ENCODE measurements around the gene BRI3.

BRI3 gene

DNA sequence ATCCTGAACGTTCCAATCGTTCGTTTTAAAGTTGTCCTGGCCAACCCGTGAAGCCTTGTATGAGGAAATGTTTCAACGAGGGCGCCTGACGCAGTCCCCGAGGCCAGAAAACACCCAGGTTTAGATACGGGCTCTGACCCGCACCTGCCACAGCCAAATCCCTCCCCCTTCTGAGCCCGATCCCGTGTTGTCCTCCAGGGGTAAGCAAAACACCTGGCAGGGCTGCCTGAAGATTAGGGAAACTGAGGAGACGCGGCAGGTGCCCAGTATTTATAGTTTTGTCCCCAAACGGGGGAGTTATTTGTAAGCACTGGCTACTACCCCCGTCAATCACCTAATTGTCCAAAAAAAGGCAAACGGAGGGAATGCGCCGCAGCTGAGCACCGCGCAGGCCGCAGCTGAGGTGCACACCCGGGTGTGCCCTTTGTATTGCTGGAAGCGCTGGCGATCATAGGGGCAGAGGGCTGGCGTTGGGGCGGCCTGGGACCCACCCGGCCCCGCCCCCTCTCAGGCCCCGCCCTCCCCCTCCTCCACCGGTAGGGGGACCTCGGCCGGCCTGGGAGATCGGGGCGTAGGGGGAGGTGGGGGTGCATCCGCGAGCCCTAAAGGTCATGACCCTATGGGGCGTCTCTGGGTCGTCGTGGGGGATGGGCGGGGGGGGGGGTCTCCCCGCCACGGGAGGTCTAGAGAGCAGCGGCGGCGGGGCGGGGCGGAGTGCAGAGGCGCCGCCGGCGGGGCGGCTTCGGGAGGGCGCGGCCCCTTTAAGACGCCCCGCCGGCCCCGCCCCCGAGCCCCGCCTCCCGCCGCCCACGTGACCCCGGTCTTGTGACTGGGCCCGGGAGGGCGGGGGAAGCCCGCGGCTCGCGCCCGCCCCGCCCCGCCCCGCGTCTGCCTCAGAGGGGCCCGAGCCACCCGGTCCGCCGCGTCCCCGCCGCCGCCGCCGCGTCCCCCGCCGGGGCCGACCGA lies at the start of gene BRI3:
BRI3 (plus strand) TSS at position 896 of the 966 bp plus-strand sequence. CDS start 110 bp downstream, outside the sequence.
- peak; percentile 90 for DNase-seq

GRCh38 chr7:98232263-98232585 lies 49.3 kb upstream of the BRI3 start:
- DNase-seq: no peak

- DNase-seq: no peak
Measured at GRCh38 chr7:98232799-98233198, 48.7 kb upstream of the BRI3 start.

- no peak for DNase-seq
Measured at GRCh38 chr7:98233219-98234070, 48.0 kb upstream of the BRI3 start.

DNA sequence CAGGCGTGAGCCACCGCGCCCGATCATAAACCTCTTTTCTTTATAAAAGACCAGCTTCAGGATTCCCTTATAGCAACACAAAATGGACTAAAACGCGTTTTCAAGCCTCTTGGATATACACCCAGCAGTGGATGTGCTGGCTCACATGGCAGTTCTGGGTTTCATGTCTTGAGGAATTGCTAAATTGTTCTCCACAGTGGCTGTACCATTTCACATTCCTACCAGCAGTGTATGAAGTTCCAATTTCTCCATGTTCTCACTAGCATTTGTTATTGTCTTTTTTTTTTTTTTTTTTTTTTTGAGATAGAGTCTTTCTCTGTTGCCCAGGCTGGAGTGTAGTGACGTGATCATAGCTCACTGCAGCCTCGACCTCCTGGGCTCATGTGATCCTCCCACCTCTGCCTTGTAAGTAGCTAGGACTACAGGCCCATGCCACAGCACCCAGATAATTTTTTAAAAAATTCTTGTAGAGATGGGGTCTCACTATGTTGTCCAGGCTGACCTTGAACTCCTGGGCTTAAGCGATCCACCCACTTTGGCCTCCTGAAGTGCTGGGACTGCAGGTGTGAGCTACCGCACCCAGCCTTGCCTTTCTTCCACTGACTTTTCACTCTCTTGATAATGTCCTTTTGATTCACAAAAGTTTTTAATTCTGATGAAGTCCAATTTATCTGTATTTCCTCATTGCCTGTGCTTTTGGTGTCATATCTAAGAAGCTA lies 46.9 kb upstream of the BRI3 start:
- DNase-seq: no peak

GRCh38 chr7:98235901-98236300 lies 45.6 kb upstream of the BRI3 start:
- DNase-seq: no peak

DNA sequence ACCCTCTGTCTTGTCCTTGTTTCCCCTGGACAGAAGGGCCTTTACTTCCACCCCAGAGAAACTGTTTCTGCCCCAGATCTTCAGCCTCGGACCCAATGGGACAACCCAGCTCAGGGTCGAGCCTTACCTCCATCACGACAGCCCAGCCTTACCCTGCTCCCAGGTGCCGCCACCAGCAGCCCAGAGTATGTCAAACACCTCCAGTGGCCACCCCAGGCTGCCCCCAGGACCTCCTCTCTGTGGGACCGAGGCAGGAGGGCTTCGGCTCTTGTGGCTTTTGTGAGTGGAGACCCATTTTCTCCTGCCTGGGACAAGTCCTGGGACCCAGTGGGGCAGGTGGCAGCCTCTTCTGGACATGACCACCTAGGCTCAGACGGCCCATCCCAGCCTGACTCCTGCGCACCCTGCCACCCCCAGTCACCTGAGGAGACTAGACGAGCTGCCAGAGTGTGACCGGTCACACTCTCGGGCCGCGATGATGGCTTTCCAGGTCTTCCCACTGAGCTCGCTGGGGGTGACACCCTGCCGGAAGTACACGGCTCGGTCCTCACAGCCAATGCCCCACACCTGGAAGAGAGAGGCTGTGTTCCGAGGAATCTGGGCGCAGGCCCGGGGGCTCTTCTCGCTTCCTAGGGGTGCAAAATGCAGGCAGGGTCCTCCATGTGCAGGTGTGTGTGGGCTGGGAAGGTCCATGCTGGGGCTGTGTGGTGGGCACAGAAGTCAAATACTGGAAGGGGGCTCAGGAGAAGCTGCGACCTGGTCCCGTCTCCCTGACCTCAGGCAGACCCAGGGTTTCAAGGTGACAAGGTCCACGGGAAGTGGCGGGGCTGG lies 44.9 kb upstream of the BRI3 start:
- no peak for DNase-seq

DNA sequence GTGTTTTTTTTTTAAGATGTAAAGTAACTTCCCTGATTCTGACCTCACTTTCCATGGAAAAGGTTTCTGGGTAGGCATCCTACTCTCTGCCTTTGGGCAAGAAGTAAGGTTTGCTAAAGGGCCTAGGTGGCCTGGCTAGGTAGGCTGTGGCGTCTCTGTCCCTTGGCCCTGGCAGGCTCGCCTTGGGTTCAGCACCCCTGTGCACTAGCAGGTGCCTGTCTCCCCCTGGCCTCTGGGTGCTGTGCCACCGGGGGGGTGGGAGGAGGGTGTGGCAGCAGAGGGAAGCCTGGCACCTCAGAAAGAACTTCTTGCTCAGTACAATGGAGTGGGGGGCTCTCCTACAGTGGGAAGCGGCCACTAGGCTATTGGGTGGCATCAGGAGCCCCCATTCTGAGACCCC lies 43.4 kb upstream of the BRI3 start:
- no peak for DNase-seq

DNA sequence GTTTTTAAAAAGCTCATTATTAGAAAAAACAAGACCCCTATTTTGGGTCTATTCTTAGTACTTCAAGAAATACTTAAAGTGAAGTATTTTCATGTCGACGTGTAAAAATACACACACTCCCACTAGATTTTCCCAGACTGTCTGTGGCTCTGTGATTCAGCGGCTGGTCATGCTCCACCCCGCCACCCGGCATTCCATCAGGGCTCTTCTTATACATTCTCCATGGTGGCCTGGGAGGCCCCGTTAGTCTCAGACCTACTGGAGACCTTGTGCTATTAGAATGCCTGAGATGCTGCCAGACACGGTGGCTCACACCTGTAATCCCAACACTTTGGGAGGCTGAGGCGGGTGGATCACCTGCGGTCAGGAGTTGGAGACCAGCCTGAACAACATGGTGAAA lies 42.5 kb upstream of the BRI3 start:
- no peak for DNase-seq

- DNase-seq: peak; percentile 52
Measured at GRCh38 chr7:98240961-98241673, 40.4 kb upstream of the BRI3 start.

DNA sequence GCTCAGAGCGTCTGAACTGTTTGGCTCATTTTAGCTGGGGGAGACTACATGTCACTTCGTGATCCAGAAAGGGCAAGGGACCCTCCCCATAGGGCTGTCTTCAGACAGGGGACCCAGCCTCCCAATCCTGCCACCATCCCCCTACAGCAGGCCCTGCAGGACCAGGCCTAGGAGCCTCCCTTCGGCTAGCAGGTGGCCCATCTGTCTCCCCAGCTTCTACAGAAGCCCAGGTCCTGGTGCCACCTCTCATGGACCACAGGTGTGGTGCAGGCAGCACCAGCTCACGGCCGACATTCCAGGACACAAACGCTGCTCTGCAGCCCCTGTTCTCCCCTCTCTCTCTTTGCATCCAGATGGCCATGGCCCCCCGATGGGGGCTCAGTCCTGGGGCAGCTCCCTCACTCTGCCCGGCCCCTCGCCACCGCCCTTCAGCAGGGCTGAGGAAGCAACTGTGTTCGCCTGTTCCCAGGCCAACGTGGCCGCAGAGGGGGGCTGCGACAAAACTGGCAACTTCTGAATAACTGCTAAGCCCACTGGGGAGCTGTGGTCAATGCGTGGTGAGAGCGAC lies 39.7 kb upstream of the BRI3 start:
- no peak for DNase-seq

DNA sequence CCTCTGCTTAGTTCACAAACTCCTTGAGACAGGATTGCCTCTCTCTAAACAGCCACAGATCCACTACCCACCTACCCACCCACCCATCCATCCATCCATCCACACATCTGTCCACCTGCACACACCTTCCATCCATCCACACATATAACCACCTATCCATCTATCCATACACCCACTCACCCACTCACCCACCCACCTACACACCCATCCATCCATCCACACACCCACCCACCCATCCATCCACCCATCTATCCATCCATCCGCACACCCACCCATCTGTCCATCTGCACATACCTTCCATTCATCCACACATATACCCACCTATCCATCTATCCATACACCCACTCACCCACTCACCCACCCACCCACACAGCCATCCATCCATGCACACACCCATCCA lies 39.1 kb upstream of the BRI3 start:
- DNase-seq: no peak

DNA sequence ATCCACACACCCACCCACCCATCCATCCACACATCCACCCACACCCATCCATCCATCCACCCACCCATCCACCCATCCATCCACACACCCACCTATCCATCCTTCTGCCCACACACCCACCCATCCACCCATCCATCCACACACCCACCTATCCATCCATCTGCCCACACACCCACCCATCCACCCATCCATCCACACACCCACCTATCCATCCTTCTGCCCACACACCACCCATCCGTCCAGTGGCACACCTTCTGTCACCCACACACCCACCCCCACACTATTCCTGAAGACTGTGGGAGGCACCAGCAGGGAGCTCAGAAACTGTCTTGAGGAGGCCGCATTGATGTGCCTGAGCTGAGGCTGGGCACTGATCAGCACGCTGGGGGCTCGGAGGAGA lies 38.6 kb upstream of the BRI3 start:
- DNase-seq: no peak

- DNase-seq: no peak
Measured at GRCh38 chr7:98244871-98245270, 36.6 kb upstream of the BRI3 start.

DNA sequence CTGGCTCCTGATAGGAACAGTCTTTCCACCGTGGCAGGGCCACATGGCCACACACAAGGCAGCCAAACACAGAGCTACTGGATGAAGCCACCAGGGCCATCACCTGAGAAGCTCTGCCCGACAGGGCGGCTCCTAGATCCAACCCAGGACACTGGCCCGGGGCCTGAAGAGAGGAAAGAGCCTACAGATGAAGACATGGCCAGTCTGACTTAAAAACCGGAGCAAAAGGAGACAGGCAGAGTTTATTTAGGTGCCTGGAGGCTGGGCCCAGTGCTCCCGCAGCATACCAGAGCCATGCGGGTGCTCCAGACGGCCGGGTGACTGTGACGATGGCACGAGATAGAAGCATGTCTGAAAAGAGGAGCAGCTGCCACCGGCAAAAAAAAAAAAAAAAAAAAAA lies 33.3 kb upstream of the BRI3 start:
- no peak for DNase-seq

- DNase-seq: no peak
Measured at GRCh38 chr7:98249106-98249505, 32.4 kb upstream of the BRI3 start.

DNA sequence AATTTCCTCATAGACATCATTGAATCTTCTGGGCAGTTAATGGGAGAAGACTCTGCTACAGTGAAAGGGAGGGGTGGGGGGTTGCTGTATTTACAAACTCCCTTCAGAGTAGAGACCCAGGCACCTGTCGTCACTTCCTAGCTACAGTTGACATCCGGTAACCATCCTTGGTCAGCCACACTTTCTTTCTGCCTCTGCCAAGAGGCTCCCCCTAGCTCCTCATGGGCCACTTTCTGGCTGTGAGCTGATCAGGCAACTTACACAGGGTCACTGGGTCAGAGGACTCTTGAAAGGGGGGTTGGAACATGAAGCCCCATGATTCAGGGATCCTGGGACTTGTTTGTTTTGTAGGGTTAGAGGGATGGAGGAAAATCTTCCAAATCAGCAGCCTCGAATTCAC lies 30.7 kb upstream of the BRI3 start:
- peak; percentile 59 for DNase-seq

- peak; percentile 23 for DNase-seq
Measured at GRCh38 chr7:98251231-98251600, 30.3 kb upstream of the BRI3 start.

GRCh38 chr7:98251601-98252424 lies 29.7 kb upstream of the BRI3 start, which contains the start of gene TECPR1:
TECPR1 (minus strand) TSS chr7:98252232; CDS start chr7:98246146, 6,086 bp downstream.
- DNase-seq: peak; percentile 91

- DNase-seq: no peak
Measured at GRCh38 chr7:98252425-98253054, 28.9 kb upstream of the BRI3 start.
